Lung (tissue), 12 donors: ENCODE data around the gene CSRNP3. TPM values are rescaled to one million over a fixed set of nuclear protein-coding genes. Genes with fewer than 3 reads are reported as not detected.

Source experiments
- ATAC-seq: fragments of 200-7000 bp; cut with Tn5 transposase; one replicate; pipeline ENCODE4 v1.9.1; 2020; ENCODE audit warnings: moderate number of reproducible peaks; ENCODE audit not compliant: insufficient read depth, low FRiP score
- DNase-seq, 3 donors: peaks; one replicate each; pipeline ENCODE4 v3.0.0-alpha.2; 2013 to 2017
- H3K27ac ChIP-seq, 2 donors: one replicate each; pipeline ENCODE4 v1.5.1; 2013; ENCODE audit warnings: mild to moderate bottlenecking in 2 of 2, moderate library complexity in 2 of 2, control low read depth in 1 of 2, inconsistent platforms in 1 of 2, low read depth in 1 of 2, low read length in 1 of 2
- H3K27me3 ChIP-seq, 3 donors: one replicate each; pipeline ENCODE4 v1.5.1; 2013; ENCODE audit warnings: low read length in 2 of 3; ENCODE audit not compliant: control insufficient read depth in 3 of 3, insufficient read depth in 3 of 3
- H3K36me3 ChIP-seq, 4 donors: one replicate each; pipeline ENCODE4 v1.5.1; 2013; ENCODE audit warnings: low read length in 4 of 4, mild to moderate bottlenecking in 1 of 4, moderate library complexity in 1 of 4; ENCODE audit not compliant: control insufficient read depth in 4 of 4, insufficient read depth in 4 of 4
- H3K4me1 ChIP-seq, 5 donors: one replicate each; pipeline ENCODE4 v1.5.1; 2013; ENCODE audit warnings: low read length in 5 of 5, mild to moderate bottlenecking in 2 of 5, moderate library complexity in 1 of 5; ENCODE audit not compliant: control insufficient read depth in 5 of 5, insufficient read depth in 5 of 5
- H3K4me3 ChIP-seq: one replicate; pipeline ENCODE4 v1.5.1; 2013; ENCODE audit warnings: mild to moderate bottlenecking, control low read depth, moderate library complexity
- H3K9ac ChIP-seq, 2 donors: one replicate each; pipeline ENCODE4 v1.5.1; 2013; ENCODE audit warnings: low read length in 2 of 2, control low read depth in 1 of 2; ENCODE audit not compliant: insufficient read depth in 1 of 2
- H3K9me3 ChIP-seq, 4 donors: one replicate each; pipeline ENCODE4 v1.5.1; 2013; ENCODE audit warnings: low read length in 3 of 4, mild to moderate bottlenecking in 1 of 4, moderate library complexity in 1 of 4; ENCODE audit not compliant: control insufficient read depth in 4 of 4, insufficient read depth in 3 of 4
- CTCF ChIP-seq: IDR thresholded peaks from 2 replicates; pipeline ENCODE4 v1.5.1; 2012; ENCODE audit warnings: mild to moderate bottlenecking; ENCODE audit errors: control extremely low read depth, extremely low read depth
- WGBS, 2 donors: extraction: QIAGEN DNeasy Blood & Tissue Kit; methylation state at CpG; one replicate each; pipeline ENCODE4 v1.1.7; 2013; 5-methylcytosine and 5-hydroxymethylcytosine counted together
- polyA plus RNA-seq, 2 donors: library from polyadenylated mRNA; stranded (reverse); fragments of 200-250 nt; gene quantifications; one replicate each; pipeline ENCODE4 v1.2.1, GENCODE V29; 2013
- total RNA-seq, 2 donors: library from RNA; depleted of rRNA in 1 of 2; stranded (reverse); fragments of >200 nt in 1 of 2; gene quantifications; one replicate each; pipeline ENCODE4 v1.2.1, GENCODE V29; 2014 to 2021
- donor health status: control.
- donor health status: control.
- donor health status: Bipolar disorder and iron deficiency.
- donor health status: healthy.
- donor health status: DM: yes; HTN: yes; CAD: no.

CSRNP3 gene
- total and polyA plus RNA-seq, 4 donors: 0.25 to 8.7 (median 1.8) TPM

DNA sequence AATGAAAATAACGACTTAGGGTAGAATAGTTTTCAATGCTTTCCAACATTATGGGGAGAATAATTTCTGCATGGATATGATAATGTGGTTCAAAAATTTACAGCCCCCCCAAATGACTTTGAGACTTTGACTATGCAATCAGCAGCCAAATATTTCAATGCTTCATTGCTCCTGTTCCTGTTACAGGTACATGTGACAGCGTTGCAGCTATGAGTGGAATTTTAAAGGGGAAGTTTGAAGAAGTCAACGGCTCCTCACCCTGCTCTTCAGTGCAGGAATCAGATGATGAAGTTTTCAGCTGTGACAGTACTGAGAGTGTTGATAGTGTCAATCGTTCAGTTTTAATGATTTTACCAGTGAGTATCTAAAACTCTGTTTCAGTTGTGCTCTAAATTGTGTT lies 25.1 kb downstream of the CSRNP3 start:
- no peak for ATAC-seq
- Histone ChIP-seq H3K27me3 (no peaks in the 10 kb centered on the region), H3K4me1 (peaks cover 0 to 4% (median 0%) of the 10 kb centered on the region in 5 donors), H3K27ac (no peak overlapping the region), H3K4me3 (no peak overlapping the region), H3K9me3 (no peaks in the 10 kb centered on the region), H3K36me3 (peaks cover 0 to 4% (median 0%) of the 10 kb centered on the region in 4 donors), H3K9ac (no peak overlapping the region)
- no peak for TF ChIP-seq CTCF
- no peak for DNase-seq
- WGBS, 2 donors: 46 to 64% methylated on average over 4 of the region's 4 CpGs

- Histone ChIP-seq H3K27me3 (no peaks in the 10 kb centered on the region), H3K27ac (no peak overlapping the region), H3K4me3 (no peak overlapping the region), H3K4me1 (peaks cover 0 to 4% (median 0%) of the 10 kb centered on the region in 5 donors), H3K36me3 (peaks cover 0 to 4% (median 1%) of the 10 kb centered on the region in 4 donors), H3K9me3 (no peaks in the 10 kb centered on the region), H3K9ac (no peak overlapping the region)
- 22 to 58% methylated on average over 3 of the region's 3 CpGs for WGBS, 2 donors
- ATAC-seq (no peak), DNase-seq (no peak)
- TF ChIP-seq CTCF: no peak
Observed at GRCh38 chr2:165497659-165498317, 28.3 kb downstream of the CSRNP3 start.

DNA sequence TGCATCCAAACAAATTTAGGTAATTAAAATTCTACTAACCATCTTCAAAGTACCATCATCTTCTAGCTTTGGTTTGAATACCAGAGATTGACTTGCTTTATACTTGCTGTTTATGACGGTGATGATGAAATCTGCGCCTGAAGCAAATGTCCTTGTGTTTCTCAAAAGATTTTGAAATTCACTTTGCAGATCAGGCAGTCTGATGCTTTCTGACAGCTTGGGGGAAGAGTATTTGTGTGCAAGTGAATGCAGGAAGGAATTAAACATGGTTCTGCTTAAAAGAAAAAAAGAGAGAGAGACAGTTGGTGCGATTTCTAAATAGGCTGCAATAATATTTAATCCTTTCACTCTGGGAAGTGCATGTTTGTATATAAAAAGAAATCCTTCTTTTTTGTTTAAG lies 29.6 kb downstream of the CSRNP3 start:
- no peaks in the 10 kb centered on the region for H3K27me3 ChIP-seq
- 30 to 74% methylated on average over 3 of the region's 3 CpGs for WGBS, 2 donors
- no peaks in the 10 kb centered on the region for H3K9me3 ChIP-seq
- peaks cover 0 to 4% (median 0%) of the 10 kb centered on the region in 5 donors for H3K4me1 ChIP-seq
- peaks cover 0 to 4% (median 1%) of the 10 kb centered on the region in 4 donors for H3K36me3 ChIP-seq
- no peak overlapping the region for H3K27ac ChIP-seq
- no peak overlapping the region for H3K9ac ChIP-seq
- peak in 2 of 3 donors; percentile 10 to 19 for DNase-seq
- no peak overlapping the region for H3K4me3 ChIP-seq
- no peak for TF ChIP-seq CTCF
- no peak for ATAC-seq
